NCI-H1092 (cell line): ENCODE data around the gene LAMTOR3.

ENCODE experiments used
- DNase-seq: peaks from one replicate; lab custom pipeline; 2025; lab: John Stamatoyannopoulos, UW

LAMTOR3 gene

GRCh38 chr4:99894161-99894997 is at the start of gene LAMTOR3:
TSS of gene LAMTOR3 (minus strand) at chr4:99894427. CDS start at chr4:99893963, 464 bp downstream.
- peak; percentile 91 for DNase-seq

GRCh38 chr4:99938243-99938753 is 44.1 kb upstream of the LAMTOR3 start:
- DNase-seq, result no peak

- DNase-seq, result no peak
Measured at GRCh38 chr4:99934891-99935290, 40.7 kb upstream of the LAMTOR3 start.

- DNase-seq, result no peak
Measured at GRCh38 chr4:99927566-99927965, 33.3 kb upstream of the LAMTOR3 start.

- DNase-seq, result no peak
Measured at GRCh38 chr4:99921174-99921573, 26.9 kb upstream of the LAMTOR3 start.

- DNase-seq, result no peak
Measured at GRCh38 chr4:99918656-99919055, 24.4 kb upstream of the LAMTOR3 start.

- DNase-seq, result no peak
Measured at GRCh38 chr4:99917575-99917974, 23.3 kb upstream of the LAMTOR3 start.

GRCh38 chr4:99915449-99915848 is 21.2 kb upstream of the LAMTOR3 start:
- no peak for DNase-seq

- no peak for DNase-seq
Measured at GRCh38 chr4:99894998-99895397, 771 bp upstream of the LAMTOR3 start.

- no peak for DNase-seq
Measured at GRCh38 chr4:99893839-99894160, 427 bp downstream of the LAMTOR3 start.

- DNase-seq, result no peak
Measured at GRCh38 chr4:99893029-99893428, 1.2 kb downstream of the LAMTOR3 start.

GRCh38 chr4:99891351-99891750 is 2.9 kb downstream of the LAMTOR3 start:
- DNase-seq, result no peak

- DNase-seq, result no peak
Measured at GRCh38 chr4:99887837-99888236, 6.4 kb downstream of the LAMTOR3 start.

- DNase-seq, result no peak
Measured at GRCh38 chr4:99886146-99886545, 8.1 kb downstream of the LAMTOR3 start.

- DNase-seq, result no peak
Measured at GRCh38 chr4:99885687-99886086, 8.5 kb downstream of the LAMTOR3 start.

GRCh38 chr4:99885063-99885664 is 9.1 kb downstream of the LAMTOR3 start:
- DNase-seq, result no peak

GRCh38 chr4:99879458-99879857 is 14.8 kb downstream of the LAMTOR3 start:
- no peak for DNase-seq

- no peak for DNase-seq
Measured at GRCh38 chr4:99878604-99879003, 15.6 kb downstream of the LAMTOR3 start.

GRCh38 chr4:99876946-99877345 is 17.3 kb downstream of the LAMTOR3 start:
- DNase-seq, result no peak

GRCh38 chr4:99875071-99875470 is 19.2 kb downstream of the LAMTOR3 start:
- no peak for DNase-seq

GRCh38 chr4:99872570-99872969 is 21.7 kb downstream of the LAMTOR3 start:
- no peak for DNase-seq

GRCh38 chr4:99868126-99868596 is 26.1 kb downstream of the LAMTOR3 start:
- DNase-seq, result no peak

GRCh38 chr4:99863804-99864203 is 30.4 kb downstream of the LAMTOR3 start:
- no peak for DNase-seq
